GM18526 (cell line): Measurements from ENCODE around the gene RELN.

Experiments
- POLR2A ChIP-seq: IDR thresholded peaks from 3 replicates; pipeline ENCODE4 v1.6.1; 2011; ENCODE audit not compliant: insufficient read length; ENCODE audit errors: extremely low read depth

The RELN gene

DNA sequence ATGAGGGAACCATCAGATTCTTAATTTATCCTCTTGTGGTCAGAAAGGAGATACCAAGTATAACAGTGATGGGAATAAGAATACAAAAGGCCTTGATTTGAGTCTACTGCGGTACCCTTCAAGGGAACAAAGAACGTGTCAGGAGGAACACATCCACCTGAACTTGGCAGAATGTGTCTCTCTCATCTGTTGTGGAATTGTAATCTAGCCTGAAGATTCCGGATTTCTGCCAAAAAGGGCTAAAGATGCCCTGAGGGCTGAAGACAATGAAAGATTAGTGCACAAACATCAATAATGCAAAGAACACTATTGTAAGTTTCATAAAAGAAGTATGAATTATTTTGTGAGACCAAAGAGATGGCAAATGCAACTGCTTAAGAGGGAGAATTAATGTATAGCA lies 134.8 kb downstream of the RELN start:
- no peak for TF ChIP-seq POLR2A

DNA sequence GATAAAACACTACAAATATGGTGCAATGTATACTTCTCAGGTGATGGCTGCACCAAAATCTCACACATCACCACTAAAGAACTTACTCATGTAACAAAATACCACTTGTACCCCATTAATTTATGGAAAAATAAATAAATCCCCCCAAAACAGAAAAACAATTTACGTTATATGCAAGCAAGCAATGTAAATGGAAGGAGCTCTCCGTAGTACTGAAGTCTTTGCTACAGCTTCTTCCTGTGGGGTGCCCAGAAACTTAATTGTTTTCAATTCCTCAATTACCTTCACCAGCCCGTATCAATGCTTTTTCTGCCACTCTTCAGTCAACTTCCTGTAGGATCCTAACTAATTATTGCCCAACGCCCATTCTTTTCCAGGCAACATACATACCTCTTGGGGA lies 138.1 kb downstream of the RELN start:
- TF ChIP-seq POLR2A = no peak

DNA sequence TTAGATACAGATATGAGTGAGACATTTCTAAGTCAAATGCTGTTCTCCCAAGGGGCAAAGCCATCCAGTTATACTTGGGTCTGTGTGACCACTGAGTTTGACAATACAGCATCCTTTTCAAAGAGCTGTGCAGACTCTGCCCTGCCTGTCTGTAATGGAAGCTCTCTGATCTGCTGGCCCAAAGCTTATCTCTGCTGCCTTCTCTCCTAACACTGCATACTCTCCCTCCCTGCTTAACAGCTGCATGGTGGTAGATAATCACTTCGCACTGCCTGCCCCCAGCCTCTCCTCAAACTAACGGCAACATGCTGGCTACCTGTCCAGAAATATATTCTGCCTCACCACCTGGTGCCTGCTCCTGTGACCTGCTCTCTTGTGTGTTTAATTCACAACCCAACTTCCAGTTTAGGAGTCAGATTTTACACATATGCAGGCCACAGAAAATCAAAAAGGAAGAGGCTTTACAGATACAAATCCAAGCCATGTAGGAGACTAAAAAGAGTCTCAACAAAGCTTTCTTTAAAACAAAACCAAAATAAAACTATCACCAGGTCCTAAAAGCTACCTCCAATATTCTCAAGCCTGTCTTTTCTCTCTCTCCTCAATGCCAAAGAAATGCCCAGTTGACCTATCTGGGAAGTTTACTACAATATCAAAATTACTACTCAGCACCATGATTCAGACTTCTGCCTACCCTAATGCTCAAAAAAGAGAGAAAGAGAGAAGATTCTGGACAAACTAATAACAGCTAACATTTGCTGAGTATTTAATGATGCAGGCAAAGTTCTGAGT lies 145.6 kb downstream of the RELN start:
- no peak for TF ChIP-seq POLR2A

DNA sequence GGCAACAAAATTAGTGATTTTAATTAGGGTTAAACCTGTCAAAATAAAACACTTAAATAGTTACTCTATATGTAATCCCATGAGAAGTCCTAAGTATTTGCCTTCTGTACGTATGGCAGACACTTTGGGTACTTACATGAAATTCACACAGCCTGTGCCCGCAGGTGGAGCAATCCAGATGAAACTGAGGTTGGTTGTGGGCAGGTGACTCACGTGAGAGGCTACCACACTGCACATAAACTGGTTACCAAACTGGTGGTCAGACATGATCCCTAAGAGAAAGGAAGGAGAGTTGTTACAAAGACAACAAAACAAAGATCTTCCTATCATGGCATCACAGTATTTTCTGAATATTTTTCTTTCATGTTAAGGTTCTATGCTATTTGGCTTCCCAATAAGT lies 156.1 kb downstream of the RELN start:
- no peak for TF ChIP-seq POLR2A

DNA sequence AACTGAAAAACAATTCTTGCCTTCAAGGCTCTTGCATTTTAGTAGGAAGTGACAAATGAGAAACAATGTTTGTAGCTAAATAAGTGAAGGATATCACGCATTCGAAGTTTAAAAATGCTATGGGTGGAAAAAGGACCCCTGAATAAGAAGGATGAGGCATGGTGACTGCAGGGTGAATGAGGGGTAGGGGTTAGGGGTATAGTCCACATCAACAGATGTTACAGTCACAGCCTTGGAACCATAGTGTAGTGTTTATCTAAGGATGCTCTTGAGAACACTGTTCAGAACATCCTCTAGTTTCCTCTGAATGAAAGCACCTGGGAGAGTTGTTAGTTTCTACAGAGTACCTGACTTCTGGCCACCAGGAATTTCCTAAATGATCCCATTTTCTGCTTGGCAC lies 157.0 kb downstream of the RELN start:
- TF ChIP-seq POLR2A = no peak

DNA sequence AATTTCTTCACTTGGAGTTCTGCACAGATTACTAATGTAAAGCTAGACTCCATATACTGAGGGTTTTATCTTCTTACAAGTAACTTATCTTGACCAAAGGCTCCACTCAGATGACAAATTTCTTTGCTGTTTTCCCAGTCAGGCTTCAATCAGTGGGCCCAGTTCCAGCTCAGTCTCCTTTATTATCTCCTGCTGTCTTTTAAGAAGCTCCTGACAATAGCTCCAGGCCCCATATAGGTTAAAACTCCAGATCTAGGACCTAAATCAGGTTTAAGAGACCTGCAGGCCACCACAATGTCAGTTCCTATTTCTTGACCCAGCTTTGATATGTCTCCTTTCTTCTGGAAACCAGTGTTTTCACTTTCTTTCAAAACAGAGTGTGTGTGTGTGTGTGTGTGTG lies 165.2 kb downstream of the RELN start:
- no peak for TF ChIP-seq POLR2A

DNA sequence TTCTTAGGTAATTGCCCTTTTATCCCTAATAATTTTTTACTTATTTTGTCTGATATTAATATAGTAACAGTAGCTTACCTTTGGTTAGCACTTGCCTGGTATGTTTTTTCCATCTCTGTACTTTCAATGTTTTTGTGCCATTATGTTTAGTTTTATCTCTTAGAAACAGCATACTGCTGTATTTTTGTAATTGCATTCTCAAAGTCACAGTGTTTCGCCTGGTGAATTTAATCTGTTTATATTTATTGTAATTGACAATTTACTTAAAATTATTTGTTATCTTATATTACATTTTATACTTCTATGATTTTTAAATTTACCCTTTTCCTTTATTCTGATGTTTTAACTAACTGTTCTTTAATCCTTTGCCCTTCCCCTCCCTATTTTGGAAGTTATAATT lies 166.4 kb downstream of the RELN start:
- TF ChIP-seq POLR2A = no peak

DNA sequence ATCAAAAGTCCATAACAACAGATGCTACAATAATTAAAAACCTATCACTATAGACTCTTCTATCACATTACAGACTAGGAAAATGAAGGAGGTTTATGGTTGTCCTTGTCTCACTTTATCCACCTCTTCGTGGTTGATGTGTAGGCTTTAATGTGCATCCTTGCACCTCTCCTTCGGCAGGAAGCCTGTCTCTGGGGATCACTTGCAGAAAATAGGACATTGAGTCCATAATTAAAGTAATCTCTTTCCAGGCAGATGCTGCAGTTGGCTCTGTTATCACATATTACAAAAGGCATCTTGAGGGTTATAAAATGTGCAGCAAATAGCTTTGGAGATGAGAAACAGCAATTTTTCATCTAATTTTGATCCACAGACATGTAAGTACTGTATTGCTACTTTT lies 168.4 kb downstream of the RELN start:
- TF ChIP-seq POLR2A = no peak

DNA sequence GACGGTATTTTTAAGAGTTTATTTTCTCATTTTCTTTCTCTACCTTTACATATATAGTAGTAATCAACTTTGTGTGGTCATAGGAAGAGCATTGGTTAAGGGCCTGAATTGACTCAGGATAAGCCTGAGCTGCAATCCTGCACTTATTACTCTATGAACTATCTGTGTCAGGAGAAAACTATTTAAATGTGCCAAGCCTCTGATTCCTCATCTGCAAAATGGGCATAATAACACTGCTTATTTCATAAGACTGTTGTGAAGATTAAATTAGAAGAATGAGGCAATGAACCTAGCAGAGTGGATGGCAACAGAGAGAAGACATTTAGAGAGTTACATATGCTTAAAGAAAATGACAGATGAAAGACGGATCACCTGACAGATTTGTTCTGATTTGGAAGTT lies 175.5 kb downstream of the RELN start:
- no peak for TF ChIP-seq POLR2A

DNA sequence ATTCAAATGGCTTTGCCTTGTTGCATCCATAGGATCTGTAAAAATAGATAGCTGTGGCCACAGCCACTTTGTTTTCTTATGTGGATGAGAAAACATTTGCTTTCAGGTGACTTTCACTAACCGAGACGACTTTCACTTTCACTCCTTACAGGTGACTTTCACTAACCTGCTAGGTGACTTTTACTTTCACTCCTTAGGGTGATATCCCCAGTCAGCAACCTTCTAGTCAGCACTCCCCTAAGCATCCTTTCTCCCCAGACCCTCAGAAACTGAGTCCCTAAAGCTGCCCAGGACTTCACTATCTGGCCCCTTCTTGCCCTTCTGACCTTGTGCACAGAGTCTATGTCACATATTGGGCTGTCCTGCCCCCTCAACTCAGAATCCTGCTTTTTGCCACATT lies 177.5 kb downstream of the RELN start:
- no peak for TF ChIP-seq POLR2A

DNA sequence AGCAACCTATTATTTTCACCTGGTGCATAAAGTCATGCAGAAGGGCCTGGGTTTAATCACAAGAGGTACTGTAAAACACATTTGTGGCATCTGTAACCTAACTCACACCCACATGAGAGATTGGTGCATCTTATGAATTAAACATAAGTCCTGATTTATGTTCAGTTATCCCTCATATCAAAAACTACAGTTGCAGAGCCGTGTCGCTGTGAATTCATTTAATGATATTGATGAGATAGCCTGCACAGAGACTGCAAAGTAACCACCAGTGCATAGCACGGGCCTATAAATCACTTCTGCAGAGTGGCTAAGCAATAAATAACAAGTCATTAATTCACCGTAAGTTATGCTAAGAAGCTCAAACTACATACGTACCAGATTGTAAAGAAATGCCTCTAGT lies 178.2 kb downstream of the RELN start:
- TF ChIP-seq POLR2A = no peak

DNA sequence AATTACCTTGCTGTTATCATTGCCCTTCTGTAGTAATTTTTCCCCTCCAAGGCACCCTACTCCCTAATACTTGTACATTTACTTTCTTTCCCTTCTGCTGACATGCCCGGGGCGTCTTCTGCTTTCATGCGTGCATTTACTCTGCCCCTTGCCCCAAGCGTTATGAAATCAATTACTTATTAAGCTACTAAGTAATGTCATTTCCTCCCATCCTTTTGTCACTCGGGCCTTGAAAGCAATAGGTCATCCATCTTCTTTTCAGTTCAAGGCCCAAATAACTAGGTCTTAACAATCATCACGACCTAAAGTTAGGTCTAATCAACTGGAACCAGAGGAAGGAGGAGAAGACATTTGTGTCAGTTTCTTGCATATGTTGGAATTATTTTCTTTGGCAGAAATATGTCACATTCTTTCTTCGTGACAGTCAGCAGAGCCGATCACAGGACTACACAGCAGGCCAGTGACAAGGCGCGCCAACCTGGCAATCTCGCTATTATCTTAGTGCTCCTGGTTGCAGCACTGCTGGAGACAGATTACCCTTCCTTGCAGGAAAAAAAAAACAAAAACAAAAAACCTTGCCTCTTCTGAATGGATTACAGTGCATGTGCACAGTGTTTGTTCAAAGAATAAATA lies 179.2 kb downstream of the RELN start:
- TF ChIP-seq POLR2A = no peak

DNA sequence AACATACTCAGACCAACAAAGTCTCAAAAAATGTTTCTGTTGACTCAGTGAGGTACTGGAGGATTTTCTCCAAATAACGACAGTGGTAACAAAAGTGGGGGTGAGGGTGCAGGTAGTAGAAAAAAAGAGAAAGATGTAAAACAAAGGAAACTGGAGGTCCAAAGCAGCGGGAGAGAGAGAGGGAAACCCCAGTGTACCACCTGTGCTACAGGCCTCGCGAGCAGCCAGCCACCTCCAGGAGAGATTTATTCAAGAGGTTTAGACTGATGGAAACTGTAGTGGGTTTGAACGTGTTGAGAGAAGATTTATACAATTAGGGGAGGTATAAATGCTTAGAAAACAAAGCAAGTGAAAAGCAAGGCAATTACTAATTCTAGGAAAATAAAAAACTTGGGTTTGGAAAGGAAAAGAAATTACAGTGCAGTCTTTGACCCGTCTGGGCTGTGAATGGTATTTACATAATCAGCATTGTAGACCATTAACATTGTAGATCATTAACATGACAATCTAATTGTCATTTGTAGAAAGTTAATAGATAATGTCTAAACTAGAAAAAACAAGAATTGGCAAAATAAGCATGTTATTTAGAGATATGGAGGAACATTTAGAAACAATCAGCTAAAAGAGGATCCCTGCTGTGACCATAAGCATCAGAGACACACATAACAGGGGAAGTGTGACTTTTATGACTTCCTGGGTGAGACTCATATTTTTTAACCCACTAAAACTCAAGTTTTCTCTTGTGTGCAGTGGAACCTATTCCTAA lies 180.0 kb downstream of the RELN start:
- TF ChIP-seq POLR2A = no peak

DNA sequence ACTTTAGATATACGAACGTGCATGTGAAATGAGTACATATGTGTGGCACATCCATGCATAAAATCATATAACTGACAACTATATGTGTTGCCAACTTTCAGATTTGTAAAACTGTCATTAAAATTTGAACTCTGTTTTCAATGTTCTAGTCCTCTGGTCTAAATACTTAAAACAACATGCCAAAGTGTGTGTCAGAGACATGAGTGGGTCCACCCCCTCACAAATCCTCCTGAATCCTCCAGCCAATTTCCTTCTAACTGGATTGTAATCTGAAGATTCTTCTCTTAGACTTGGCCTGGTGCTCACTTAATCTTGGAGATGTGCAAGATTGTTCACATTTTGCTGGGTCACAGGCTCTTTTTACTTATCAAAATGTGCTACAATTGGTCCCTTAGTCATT lies 184.1 kb downstream of the RELN start:
- no peak for TF ChIP-seq POLR2A

DNA sequence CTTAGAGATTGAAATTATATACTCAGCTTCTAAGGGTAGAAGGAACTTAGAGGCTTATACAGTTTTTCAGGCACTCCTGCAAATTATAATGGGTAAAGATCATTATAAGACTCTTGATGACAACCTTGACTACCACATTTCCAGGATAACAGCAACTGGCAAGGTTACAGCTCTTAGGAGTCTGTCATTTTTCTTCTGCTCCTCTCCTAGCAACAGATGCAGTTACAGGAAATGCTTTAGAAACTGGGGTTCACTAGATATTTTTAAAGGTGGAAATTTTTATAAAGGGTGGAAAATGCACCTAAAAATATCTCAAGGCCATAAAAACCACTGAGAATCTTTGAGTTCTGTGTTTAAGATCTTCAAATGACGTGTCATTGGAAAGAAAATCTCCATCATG lies 185.8 kb downstream of the RELN start:
- no peak for TF ChIP-seq POLR2A

DNA sequence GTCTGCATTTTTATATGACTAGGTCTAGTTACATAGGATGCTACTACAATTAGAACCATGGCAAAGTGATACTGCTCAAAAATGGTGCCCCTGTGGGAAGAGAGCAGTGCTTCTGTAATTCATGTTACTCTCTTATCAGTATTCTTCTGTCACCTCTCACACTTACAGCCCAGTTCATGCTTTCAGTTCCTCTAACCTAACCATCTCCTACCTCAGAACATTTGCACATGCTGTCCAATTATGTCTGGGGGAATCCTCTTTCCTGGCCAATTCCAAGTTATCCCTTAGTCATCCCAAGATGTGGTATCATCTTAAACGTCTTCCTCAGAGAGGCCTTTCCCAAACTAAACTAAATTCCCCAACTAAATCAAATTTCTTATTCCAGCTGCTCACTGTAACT lies 190.2 kb downstream of the RELN start:
- no peak for TF ChIP-seq POLR2A
